ENCODE data around the gene RFX1.

GRCh38 chr19:14022469-14022868 is 16.3 kb upstream of the RFX1 start:
- TF ChIP-seq CTCF (conservative IDR thresholded peaks at IDR 0.05), result no peak
- no peak for TF ChIP-seq ZFX (IDR thresholded peaks at IDR 0.05)
